Stimulated activated CD8-positive, alpha-beta memory T cell treated with anti-CD3 and anti-CD28 coated beads, Interleukin-4, amount 100 ng/mL, for 24 hours (primary cell): ENCODE data around the gene LIX1L.

Source experiments
- DNase-seq: peaks from one replicate; pipeline ENCODE4 v3.0.0-alpha.2; 2020; ENCODE audit warnings: low read depth

LIX1L gene

DNA sequence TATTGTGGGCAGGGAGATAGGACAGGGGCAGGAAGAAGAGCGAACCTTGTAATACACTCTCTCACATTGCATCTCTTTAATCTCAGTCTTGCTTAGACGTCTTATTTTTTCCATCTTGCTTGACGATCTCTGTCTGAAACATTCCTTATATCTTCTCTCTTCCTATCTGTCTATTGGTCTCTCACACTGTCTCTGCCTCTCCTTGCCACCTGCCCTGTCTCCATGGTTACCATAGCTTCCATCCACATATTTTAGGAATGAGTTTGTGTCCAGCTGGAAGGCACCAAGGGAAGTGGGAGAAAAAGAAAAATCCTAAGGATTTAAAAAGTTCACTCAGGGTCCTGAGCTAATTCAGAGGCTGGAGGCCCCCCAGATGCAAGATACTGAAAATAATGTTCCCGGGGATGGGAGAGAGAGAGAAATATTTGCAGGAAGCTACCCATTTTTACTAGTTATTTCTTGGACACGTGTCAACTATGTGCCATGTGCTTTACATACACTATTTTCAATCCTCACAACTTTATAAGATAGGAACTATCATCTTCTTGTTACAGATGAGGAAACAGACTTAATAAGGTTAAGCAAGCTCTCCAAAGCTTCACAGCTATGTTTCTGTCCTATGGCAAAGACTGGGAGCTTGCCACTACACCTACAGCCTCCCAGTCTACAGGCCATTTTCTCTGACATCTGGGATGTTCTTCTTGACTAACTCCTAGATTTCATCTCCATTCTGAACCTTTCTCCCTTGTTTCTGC lies 5.6 kb upstream of the LIX1L start:
- no peak for DNase-seq

DNA sequence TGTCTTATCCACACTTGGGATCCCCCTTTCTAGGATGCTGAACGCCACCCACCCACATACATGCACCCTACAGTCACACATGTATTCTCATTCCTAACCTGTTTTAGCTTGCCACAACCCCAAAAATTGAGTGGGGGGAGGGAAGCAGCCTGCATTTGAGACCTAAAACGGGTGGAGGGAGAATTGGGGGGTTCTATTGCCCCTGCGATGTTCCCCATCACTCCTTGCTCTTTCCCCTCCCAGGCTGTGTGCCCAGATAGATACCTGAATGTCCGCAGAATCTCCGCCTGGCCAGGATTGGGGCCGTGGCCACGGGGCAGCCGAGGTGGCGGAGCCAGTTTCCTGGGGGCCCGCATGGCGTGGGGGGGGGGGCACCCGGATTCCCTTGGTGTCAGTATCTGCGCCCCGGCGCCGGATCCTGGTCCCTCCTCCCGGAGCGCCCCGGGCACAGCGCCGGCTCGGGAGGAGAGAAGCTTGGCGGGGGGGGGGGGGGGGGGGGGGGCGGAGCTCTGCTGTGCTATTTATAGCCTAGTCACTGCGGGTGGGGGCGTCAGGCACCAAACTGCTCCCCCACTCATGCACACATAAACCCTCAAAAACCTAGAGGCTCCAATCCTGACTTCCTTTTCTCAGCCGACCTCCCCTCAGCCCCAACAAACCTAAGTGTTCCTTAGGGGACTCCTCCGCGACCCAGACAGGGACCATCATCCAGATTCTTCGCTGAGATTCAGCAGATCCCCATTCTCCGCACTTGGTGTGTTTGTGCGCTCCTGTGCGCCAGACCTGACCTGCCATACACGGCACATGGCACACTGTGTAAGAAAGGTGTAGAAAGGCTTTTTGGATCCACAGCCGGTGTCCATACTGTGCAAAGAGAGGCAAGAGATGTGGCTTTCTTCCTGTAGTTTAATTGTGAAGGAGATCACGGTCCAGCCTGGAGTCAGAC lies 4.6 kb upstream of the LIX1L start:
- DNase-seq: peak; percentile 28

GRCh38 chr1:145961425-145962156 lies 3.8 kb upstream of the LIX1L start:
- peak; percentile 40 for DNase-seq

GRCh38 chr1:145961109-145961424 lies 3.2 kb upstream of the LIX1L start:
- no peak for DNase-seq

DNA sequence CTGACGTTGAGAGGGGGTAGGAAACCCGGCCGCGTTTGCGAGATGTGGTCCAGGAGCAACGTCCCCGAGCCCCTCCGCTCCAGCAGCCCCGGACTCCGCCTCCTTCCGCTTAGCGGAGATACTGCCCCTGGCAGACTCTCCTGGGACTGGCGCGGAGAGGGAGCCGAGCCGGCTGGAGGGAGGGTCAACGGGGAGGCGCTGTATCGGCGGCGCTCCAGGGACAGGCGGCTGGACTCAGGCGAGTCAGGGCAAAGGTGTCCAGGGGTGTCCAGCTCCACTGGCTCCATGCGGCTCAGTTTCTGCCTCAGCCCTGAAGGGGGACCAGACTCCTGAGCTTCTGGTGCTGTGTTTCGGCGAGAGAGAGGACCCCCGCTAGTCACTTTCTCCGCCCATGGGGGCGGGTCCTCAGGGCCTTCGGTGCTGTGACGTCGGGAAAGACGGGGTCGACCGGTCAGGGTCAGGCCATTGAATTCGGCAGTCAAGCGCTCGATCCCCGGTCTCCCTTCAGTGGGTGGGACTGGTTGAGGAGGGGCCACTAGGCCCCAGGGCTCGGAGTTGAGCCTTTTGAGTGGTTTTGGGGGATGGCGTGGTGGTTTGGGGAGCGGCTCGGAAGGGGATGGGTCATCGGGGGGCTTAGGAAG lies 2.8 kb upstream of the LIX1L start:
- peak; percentile 31 for DNase-seq

GRCh38 chr1:145959957-145960467 lies 2.2 kb upstream of the LIX1L start:
- DNase-seq: no peak

DNA sequence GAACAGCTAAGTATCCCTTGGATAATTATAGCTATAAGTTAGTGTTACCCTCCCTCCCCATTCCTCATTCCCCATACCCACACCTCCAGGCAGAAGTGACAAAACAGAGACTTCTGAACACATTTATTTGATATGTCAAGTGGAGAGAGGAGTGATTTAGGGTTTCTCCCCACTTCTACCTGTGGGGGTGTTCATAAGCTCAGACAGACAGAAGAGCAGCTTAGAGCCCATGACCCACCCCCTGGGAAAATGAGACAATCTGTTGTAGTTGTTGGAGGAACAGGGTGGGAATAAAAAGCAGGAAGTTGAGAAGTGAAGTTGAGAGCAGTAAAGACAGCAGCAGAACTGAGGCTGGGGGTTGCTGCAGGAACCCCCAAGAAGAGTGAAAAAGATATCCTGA lies 1.5 kb upstream of the LIX1L start:
- DNase-seq: no peak

DNA sequence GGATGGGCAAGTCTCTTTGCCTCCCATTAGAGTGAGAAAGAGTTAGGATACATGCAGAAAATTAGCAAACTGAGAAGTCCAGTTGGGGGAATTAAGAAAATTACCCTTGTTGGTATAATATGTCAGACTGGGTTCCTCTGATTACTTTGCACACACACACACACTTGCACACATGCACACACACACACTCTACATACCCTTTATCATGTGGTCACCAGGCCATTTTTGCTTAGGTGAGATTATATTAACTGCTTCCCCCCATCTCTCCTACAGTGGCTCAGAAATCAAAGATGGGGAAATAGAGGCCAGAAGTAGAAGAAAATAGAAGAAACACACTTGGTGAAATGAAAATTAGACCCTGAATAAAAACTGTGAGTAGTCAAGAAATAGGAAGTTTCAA lies 917 bp upstream of the LIX1L start:
- DNase-seq: no peak

DNA sequence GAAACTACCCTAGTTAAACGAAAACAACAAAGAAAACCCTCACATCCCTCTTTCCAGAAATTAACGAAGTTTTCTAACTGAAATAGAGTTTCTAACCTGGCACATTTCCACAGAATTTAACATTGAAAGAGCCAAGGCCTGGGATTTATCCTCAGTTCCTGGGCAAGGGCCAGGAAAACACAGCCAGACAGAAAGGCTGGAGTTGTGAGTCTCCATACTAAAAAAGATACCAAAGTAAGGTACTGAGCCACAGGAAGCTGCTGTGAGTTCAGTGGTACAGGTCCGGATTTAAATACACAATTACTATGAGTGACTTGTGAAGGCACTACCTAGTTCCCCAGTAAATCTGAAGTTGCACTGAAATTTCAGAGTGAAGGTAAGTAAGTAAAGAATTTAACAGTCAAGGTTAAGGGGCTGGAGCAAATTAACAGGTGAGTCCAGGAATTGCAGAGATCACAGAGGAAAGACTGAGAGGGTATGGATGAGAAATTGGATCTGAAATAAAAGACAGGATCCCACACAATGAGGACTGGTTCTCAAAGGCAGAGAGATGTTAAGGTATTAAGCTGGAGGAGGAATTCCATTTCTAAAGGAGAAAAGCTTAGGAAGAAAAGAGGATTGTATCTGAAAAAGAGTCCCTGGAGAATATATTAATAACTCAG lies 905 bp downstream of the LIX1L start:
- DNase-seq: no peak

DNA sequence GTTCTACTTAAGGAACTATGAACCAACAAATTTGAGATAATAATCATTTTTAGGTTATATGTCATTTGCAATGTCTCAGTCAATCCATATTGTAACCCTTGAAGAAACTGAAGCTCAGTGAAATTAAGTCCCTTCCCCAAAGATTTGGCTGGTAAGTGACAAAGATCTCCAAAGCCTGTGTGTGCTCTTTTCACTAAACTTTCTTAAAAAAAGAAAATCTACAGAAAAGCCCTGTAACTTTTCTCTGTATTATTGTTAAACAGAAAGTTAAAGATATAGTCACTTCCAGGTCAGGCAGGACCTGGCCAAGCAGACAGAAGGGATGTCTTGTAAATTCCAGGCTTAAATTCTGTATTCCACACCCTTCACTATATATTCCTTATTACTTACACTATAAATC lies 1.5 kb downstream of the LIX1L start:
- DNase-seq: no peak

DNA sequence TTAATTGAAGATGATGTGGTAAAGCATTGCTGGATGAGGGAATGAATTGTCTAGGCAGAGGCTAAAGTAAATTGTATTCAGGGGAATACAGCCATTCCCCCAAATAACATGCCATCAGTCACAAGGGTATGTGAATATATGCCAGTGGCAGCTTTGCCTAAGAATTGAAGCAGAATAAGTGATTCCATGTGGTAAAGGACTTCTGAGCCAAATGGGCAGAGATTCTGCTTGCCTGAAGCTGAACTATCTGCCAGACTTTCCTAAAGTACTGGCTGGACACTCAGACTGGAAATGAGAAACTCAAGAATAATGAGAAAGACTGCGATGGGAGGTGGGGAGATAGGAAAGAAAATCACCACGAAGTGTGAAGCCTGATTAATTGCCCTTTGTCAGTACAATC lies 2.4 kb downstream of the LIX1L start:
- DNase-seq: no peak

DNA sequence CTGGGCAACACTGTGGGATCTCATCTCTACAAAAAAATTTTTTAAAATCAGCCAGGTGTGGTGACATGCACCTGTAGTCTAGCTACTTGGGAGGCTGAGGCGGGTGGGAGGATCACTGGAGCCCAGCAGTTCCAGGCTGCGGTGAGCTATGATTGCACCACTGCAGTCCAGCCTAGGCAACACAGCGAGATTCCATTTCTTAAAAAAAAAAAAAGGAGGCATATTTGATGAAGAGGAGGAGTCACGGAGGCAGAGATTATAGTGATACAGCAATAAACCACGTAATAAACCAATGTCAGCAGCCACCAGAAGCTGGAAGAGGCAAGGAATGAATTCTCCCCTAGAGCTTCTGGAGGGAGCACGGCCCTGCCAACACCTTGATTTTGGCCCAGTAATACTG lies 4.0 kb downstream of the LIX1L start:
- DNase-seq: no peak

- DNase-seq: no peak
Observed at GRCh38 chr1:145952903-145953302, 4.9 kb downstream of the LIX1L start.

- no peak for DNase-seq
Observed at GRCh38 chr1:145951526-145951925, 6.3 kb downstream of the LIX1L start.

DNA sequence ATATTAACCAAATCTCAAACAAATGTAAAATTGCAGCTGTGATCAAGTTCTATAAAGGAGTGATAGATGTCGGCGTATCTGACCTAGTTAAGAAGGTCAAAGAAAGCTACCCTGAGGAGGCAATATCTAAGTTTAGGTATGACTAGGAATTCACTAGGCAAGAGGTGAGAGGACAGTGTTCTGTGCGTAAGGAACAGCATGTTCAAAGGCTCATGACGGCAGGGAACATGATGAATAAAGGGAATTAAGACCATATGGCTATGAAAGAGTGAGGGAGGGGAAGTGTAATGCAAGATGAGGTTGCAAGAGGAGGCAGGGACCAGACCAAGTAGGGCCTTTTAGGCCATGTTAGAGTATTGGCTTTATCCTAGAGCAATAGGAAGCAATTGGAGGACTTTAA lies 8.6 kb downstream of the LIX1L start:
- DNase-seq: no peak

DNA sequence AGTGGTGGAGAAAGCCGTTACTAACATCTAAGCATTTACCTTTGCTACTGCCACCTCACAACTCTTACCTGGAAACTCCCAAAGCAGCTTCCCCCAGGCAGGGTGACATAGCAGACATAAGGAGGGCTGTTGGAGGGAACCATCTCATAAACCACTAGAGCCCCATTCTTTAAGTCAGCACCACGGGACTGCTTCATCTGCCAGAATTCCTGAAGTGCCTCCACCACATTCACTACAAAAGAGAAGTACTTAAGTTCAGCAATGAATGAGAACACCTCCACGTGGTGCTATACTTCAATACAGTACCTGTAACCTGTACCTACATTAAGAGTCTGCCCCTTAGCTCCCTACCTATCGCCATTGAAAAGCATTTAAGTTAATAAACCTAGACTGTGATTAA lies 10.3 kb downstream of the LIX1L start:
- DNase-seq: no peak

DNA sequence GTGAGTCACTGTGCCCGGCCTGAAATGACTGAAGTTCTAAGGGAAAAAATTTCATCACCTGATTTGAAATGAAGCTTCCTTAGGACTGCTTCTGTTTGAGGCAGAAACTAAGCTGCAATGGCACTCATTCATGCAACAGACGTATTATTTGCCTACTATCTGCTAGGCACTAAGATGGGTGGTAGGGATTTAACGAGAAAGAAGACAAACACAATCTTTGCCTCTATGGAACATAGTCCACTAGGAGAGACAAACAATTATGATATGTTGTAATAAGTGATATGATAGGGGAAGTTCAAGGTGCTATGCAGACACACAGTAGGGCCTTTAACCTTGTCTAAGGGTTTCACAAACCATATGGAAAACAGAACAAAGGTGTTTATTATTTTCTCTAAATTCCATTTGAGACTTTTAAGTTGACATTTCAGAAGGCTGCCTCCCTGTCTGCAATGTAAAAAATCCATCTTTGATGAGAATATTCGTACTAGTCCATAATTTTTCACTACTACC lies 11.3 kb downstream of the LIX1L start:
- no peak for DNase-seq

DNA sequence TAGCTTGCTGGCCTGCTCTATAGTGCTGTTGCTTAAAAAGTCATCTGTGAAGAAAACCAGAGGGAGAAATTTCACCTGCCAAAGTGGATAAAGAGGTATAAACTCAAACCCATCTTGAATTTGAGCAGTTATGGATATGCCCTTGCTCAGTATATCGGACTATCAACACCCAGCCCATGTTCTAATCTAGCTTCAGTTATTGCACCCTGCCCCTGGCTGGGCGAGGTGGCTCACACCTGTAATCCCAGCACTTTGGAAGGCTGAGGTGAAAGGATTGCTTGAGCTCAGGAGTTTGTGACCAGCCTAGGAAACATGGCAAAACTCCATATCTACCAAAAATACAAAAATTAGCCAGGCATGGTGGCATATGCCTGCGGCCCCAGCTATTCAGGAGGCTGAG lies 13.3 kb downstream of the LIX1L start:
- DNase-seq: no peak

GRCh38 chr1:145942871-145943270 lies 14.9 kb downstream of the LIX1L start:
- DNase-seq: no peak

- DNase-seq: no peak
Observed at GRCh38 chr1:145942405-145942804, 15.4 kb downstream of the LIX1L start.

DNA sequence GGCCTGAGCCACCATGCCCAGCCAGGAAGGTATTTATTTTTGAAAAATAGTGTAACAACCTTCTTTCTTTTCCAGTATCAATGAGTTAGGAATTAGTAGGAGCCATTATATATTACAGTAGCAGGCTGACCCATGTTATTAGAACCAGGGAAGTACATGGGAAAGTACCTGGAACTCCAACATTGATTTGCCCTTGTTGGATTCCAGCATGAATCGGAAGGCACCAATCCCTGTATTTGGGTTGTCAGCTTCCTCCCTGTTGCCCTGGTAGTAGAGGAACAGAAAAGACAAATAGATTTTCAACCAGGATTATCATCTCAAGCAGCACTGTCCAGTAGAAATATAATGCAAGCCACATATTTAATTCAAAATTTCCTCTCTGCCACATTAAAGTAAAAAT lies 20.4 kb downstream of the LIX1L start:
- DNase-seq: no peak
